Upper lobe of left lung (tissue), 4 donors: ENCODE measurements around the gene ORC4.

Experiments
- CTCF ChIP-seq, 6 experiments: fragments of 450-650 bp in 4 of 6; fragments of 200-600 bp in 2 of 6; sonication (generic) in 2 of 6; IDR thresholded peaks; one replicate each; pipeline ENCODE4 v1.5.1; 2016 to 2019; ENCODE audit warnings: antibody characterized with exemption in 6 of 6
- EP300 ChIP-seq, 4 donors: sonication (generic); formaldehyde crosslinking; IDR thresholded peaks; one replicate each; pipeline ENCODE4 v1.5.1; 2017; ENCODE audit warnings: antibody characterized with exemption in 4 of 4, control low read depth in 2 of 4
- POLR2A ChIP-seq, 4 donors: fragments of 450-650 bp; IDR thresholded peaks; one replicate each; pipeline ENCODE4 v1.5.1; 2016 to 2017; ENCODE audit warnings: antibody characterized with exemption in 4 of 4, mild to moderate bottlenecking in 2 of 4

GRCh38 chr2:148067801-148068200 is 47.3 kb upstream of the ORC4 start:
- TF ChIP-seq EP300 (IDR thresholded peaks at IDR 0.05): no peak
- no peak for TF ChIP-seq CTCF (IDR thresholded peaks at IDR 0.05)
- TF ChIP-seq POLR2A (IDR thresholded peaks at IDR 0.05): no peak
